ENCODE results near the gene CELF1.

Gene CELF1

DNA sequence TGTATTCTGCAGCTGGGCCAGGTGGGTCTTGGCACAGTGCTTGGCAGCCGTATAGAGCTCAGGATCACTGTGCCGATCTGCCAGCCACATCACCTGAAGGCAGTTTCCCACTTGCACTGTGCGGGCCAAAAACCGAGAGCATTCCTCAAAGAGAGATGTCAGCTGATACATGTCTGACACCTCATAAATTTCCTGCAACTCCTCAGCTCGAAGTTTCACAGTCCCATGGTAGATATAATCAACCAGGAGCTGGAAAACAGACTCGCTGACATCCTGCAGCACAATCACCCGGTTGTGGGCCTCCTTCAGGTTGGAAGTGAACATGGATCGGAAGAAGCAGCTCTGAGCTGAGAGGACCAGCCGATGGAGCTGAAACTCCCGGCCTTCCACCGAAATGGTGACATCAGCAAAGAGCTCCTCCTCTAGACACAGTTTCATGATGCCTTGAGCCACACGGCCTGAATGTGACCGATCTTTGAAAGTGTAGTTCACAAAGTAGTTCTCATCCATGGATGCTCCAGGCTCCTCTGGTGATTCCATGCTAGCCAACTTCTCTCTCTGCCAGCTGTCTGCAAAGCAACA, 24.6 kb upstream of the CELF1 start:
- TF ChIP-seq, protein P1, sequence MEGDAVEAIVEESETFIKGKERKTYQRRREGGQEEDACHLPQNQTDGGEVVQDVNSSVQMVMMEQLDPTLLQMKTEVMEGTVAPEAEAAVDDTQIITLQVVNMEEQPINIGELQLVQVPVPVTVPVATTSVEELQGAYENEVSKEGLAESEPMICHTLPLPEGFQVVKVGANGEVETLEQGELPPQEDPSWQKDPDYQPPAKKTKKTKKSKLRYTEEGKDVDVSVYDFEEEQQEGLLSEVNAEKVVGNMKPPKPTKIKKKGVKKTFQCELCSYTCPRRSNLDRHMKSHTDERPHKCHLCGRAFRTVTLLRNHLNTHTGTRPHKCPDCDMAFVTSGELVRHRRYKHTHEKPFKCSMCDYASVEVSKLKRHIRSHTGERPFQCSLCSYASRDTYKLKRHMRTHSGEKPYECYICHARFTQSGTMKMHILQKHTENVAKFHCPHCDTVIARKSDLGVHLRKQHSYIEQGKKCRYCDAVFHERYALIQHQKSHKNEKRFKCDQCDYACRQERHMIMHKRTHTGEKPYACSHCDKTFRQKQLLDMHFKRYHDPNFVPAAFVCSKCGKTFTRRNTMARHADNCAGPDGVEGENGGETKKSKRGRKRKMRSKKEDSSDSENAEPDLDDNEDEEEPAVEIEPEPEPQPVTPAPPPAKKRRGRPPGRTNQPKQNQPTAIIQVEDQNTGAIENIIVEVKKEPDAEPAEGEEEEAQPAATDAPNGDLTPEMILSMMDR (IDR thresholded peaks at IDR 0.05; ENCODE audit: control insufficient read depth, insufficient read depth, low read depth, low read length, missing control alignments): no peak
- no peak for DNase-seq (ENCODE audit: low read depth)
- peak overlapping the region; percentile 84 for H3K4me3 ChIP-seq (ENCODE audit: control insufficient read depth, low read depth, low read length)

DNA sequence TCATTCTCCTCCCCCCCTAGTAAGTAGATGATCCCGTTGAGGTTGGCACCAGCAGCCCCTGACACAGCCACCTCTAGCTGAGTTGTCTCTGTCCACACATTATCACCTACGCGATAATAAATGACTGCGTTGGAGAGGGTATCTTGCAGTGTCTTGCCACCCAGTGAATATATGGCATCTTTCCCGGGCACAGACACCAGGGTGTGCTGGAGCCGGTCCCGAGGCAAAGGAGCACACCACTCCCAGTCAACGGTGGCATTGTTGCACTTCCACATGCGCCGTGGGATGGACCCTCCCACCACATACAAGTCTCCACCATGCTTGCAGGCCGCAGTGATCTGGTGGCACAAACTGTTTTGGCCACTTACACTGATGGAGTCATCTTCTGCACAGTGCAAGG, 20.4 kb upstream of the CELF1 start:
- H3K4me3 ChIP-seq (ENCODE audit: control insufficient read depth, low read depth, low read length): no peak overlapping the region
- no peak for DNase-seq (ENCODE audit: low read depth)
- TF ChIP-seq, protein P1 (IDR thresholded peaks at IDR 0.05; ENCODE audit: control insufficient read depth, insufficient read depth, low read depth, low read length, missing control alignments): no peak

DNA sequence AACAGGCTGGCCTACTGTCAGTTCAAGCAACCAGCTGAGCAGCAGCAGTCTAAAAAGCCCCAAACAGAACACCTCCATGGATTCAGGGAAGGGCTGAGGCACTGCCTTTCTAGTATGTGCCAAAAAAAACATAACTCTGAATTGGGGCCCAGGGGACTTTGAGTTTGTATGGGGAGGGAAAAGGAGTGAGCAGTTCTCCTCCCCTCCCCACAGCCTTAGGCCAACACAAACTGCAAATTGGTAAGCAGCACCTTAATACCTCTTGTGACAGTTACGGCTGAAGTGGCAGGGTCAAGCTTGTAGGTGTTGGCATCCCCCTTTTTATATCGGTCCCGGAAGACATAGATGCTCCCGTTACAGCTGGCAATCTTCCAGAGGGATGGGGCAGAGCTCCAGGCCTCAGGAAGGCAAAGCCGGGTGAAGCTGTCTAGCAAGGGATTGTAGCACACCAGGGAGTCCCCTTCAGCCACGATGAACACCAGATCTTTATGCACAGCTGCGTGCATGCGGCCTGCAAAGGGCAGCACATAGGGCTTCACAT, 19.9 kb upstream of the CELF1 start:
- H3K4me3 ChIP-seq (ENCODE audit: control insufficient read depth, low read depth, low read length): no peak overlapping the region
- no peak for DNase-seq (ENCODE audit: low read depth)
- TF ChIP-seq, protein P1 (IDR thresholded peaks at IDR 0.05; ENCODE audit: control insufficient read depth, insufficient read depth, low read depth, low read length, missing control alignments): no peak

DNA sequence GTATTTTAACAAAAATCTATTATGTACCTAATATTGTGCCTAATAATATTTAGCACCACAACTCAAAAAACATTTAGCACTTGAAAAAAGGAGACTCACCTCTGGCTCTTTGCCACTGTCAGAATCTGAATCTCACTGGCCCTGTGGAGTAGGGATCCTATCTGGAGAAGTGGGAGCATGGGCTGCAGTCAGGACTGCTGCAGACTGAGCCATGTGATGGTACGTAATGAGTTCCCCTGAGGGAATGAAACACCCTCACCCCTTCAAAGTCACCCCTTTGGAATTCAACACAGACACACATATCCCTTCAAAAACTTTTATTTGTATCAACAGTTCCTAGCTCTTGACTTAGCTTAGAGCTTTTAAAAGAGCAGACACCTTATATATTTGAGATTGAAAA, 19.0 kb upstream of the CELF1 start:
- H3K4me3 ChIP-seq (ENCODE audit: control insufficient read depth, low read depth, low read length): no peak overlapping the region
- TF ChIP-seq, protein P1 (IDR thresholded peaks at IDR 0.05; ENCODE audit: control insufficient read depth, insufficient read depth, low read depth, low read length, missing control alignments): no peak
- no peak for DNase-seq (ENCODE audit: low read depth)

DNA sequence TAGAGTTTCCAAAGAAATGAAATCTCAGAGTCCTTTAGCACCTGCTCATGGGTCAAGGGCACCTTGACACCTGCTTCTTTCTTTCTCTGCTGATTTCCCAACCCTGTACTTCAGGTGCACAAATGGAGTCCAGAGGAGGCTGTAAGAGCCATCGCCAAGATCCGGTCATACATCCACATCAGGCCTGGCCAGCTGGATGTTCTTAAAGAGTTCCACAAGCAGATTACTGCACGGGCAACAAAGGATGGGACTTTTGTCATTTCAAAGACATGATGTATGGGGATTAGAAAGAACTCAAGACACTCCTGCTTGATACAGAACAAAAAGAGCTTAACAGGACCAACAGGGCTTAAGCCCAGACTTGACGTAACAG, 18.4 kb upstream of the CELF1 start:
- TF ChIP-seq, protein P1 (IDR thresholded peaks at IDR 0.05; ENCODE audit: control insufficient read depth, insufficient read depth, low read depth, low read length, missing control alignments): no peak
- H3K4me3 ChIP-seq (ENCODE audit: control insufficient read depth, low read depth, low read length): no peak overlapping the region

DNA sequence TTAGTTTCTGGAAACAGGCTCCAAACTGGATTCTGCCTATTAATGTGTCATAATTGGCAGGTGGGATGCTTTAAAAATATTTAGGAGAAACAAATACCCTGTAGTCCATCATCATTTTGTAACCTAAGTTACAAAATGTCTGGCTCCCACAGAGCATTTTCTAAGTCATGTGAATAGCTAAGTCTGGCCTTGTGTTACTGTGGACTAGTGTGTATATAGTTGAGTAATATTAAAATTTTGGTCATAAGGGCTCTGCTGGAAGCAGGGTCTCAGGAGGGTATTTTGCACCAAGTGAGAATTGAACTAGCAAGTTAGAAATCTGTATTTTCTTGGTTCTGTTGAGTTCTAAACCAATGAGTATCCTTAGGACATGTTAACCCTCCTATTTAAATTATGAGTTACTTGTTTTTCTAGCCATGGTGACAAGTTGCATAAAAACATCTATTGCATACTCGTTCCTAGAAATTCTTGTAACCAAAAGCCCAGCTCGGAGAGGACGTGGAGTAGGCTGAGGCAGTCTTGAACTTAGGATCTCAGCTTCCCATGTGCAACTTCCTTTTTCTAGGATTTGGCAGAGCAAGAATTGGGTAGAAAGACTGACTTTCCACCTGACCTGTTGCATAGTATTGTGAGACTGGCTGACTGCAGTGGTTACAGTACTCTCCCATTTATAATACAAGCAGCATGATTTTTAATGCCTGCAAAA, 17.9 kb upstream of the CELF1 start:
- no peak for DNase-seq (ENCODE audit: low read depth)
- H3K4me3 ChIP-seq (ENCODE audit: control insufficient read depth, low read depth, low read length): no peak overlapping the region
- TF ChIP-seq, protein P1 (IDR thresholded peaks at IDR 0.05; ENCODE audit: control insufficient read depth, insufficient read depth, low read depth, low read length, missing control alignments): no peak

More for the DNA sequence above, 18.4 kb upstream of the CELF1 start:
- DNase-seq (ENCODE audit: low read depth): no peak

Data from AG09309 (cell line).